HG03571 (cell line): ENCODE measurements around the gene RNF13.
"Not testable (repeated sequence)": the region's sequence is repeated elsewhere in the genome, so short reads cannot be mapped to it uniquely, and the experiment has no call there.

Experiments used
- ATAC-seq: cut with Tn5 transposase; IDR thresholded peaks from one replicate; pipeline ENCODE4 v1.9.1; 2021; ENCODE audit not compliant: unreplicated experiment

RNF13 gene

DNA sequence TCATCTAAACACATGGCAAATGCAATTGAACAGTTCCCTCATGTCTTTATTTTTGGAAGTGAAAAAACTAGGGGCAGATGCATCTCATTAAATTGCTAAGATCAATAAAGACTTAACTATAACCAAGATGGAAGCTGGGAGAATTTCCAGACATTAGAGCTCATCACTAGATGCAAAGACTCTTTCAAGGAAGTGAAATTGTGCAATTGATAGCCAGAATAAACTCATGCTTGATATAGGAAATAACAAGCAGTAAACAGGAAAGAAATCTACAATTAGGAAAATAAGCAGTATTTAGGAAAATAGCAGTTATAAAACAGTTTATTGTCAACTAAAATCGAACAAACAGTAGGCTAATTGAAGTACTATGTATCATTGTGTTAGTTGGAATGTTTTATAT, 11.8 kb upstream of the RNF13 start:
- no peak for ATAC-seq

DNA sequence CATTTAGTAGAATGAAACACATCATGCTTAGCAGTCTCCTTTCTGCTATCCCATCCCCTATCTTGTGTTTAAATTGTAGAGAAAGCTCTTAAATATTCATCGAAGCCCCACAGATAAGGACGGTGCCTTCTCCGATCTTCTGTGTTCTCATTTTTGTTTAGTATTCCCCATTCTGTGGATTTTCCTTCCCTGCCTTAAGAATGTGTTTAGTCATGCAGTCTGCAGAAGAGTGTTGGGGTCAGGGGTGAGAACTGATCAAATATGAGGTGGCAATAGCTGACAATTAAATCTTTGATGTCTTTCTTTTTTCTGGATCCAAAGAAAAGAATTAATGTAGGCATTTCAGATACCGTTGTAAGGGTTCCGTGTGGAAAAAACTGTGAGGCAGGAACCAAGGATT, 11.4 kb upstream of the RNF13 start:
- no peak for ATAC-seq

DNA sequence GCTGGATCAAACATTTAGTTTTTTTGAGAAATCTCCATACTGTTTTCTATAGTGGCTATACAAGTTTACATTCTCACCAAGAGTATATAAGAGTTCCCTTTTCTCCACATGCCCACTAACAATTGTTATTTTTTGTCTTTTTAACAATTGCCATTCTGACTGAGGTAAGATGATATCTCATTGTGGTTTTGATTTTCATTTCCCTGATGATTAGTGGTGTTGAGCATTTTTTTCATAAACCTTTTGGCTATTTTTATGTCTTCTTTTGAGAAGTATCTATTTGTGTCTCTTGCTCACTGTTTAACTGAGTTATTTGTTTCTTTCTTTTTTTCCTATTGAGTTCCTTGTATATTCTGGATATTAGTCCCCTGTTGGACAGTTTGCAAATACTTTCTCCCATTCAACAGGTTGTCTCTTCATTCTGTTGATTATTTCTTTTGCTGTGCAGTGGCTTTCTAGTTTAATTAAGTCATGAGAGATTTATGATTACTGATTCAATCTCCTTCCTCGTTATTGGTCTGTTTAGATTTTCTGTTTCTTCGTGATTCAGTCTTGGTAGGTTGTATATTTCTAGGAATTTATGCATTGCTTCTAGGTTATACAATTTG, 6.7 kb upstream of the RNF13 start:
- no peak for ATAC-seq

DNA sequence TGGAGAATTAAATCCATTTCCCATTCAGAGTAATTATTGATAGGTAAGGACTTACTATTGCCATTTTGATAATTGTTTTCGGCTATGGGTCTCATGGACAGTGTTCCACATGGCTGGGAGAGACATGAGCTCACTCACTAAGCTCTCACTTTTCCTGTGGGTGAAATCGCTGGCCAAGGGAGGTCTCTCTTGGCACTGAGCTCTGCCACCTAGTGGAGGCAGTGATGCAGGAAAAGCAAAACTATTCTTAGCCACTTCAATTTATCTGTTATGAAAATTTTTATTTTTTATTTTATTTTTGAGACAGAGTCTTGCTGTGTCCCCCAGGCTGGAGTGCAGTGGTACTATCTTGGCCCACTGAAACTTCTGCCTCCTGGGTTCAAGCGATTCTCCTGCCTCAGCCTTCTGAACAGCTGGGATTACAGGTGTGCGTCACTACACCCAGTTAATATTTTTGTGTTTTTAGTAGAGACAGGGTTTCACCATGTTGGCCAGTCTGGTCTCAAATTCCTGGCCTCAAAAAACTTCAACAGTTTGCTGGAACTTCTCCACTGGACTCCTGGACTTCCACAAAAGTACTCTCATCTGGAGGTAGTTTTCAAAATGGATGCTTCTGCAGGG, 4.7 kb upstream of the RNF13 start:
- no peak for ATAC-seq

DNA sequence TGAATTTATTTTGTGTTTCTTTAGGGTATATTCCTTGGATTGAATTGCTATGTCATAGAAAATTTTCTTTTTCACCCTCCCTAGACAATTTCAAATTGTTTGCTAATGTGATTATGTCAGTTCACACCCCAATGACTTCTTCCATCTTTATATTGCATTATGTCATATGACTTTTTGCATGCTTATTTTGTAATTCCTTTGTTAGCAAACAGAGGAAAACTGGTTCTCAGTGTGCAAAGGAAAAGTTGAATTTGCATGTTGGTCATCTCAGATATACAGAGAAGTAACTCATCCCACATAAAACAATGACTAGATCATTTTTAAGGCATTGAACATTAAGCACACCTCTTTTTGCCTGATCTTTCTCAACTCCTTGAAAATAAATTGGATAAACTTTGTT, 3.3 kb upstream of the RNF13 start:
- ATAC-seq, result no peak

DNA sequence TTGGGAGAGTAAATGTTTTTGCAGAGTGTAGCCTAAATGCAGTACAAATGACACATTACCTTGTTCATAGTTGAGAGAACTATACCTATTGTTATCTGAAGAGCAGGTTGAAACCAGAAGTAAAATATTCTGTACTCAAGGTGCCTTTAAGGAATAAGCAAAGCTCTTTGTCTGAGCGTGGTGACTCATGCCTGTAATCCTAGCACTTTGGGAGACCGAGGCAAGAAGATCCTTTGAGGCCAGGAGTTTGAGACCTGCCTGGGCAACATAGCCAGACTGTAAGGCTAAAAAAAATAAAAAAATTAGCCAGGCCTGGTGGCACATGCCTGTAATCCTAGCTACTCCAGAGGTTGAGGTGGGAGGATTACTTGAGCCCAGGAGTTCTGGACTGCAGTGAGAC, 2.2 kb upstream of the RNF13 start:
- ATAC-seq, result no peak

DNA sequence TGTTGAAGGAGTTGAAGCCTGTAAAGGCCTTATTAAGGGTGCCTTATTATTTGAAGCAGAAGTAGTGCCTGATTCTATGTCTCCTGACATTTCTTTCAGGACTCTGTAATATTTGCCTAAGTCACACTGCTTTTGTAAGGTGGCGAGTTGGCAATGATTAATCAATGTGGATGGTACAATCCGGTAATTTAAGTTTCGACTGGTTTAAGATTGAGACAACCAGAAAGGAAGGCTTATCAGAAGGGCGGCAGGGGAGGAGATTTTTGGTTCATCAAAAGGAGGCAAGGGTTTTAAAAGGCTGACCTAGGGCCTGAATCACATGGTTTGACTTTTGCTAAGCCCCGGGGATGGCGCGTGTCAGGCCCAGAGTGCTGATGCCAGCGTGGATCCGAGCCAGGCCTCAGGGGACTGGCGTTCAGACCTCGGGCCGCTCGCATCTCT, 830 bp upstream of the RNF13 start:
- no peak for ATAC-seq

DNA sequence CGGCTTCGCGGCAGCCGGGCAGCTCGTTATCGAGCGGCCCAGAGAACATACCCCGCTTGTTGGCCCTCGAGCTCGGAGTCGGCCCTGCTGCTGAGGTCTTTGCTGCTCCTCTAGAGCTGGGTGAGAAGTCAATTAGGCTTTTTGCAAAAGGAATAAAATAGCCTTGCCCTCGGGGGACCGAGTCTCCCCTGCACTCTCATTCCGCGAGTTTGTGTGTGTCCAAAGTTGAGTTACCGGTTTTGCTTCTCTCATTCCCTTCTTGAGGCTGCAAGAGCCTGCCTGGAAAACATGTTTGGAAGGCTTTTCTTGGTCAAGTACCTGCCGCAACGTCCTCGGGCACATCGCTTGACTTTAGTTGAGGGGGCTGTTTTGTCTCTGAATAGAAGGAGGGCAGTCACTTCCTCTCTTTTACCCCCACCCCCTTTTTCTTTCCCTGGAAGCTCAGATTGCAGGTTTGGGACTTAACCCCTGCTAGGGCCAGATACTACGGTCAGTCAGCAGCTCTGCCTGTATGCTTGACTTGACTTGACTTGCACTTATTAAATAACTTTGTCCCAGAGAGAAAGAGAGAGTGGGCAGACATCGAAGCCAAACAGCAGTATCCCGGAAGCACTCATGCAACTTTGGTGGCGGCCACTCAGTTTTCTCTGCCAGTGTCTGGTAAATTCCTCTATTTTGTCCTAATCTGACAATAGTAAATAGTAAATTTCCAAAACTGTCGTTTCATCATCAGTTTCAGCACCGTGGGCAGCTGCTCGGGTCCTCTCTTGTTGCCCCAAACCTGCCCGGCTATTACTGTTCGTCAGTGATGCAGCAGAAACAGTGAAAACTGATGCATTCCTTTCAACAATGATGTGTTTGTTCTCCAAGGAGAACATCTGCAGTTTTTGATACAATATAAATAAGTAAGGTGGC, 609 bp downstream of the RNF13 start:
- ATAC-seq, result peak; percentile 15

DNA sequence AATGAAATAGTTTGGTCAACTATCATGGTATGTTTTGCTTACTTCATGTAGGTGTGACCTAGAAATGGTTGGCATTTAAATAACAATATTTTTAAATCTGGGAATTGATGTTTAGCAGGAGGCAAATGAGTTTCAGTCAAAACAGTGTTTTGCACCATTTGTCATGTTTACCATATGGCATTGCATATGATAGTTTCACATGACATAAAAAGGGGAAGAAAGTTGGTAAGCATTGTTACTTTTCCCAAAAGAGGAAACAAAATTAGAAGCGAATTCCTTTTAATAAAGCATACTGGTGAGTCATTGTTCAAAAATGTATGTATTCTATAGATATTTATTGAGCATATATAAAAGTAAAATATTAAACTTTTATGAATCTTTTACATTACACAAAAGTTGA, 2.3 kb downstream of the RNF13 start:
- no peak for ATAC-seq

DNA sequence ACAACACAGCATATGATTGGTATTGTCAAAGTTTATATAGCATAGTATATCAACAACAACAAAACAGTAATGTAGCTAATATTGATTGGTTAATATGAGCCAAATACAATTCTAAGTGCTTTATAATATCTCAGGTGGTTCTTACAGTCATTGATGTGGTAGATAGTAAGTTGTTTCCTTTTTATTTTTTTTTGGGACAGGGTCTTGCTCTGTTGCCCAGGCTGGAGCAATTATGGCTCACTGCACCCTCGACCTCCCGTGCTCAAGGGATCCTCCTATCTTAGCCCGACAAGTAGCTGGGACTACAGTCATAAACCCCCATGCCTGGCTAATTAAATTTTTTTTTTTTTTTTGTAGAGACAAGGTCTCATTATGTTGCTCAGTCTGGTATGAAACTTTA, 2.7 kb downstream of the RNF13 start:
- no peak for ATAC-seq

DNA sequence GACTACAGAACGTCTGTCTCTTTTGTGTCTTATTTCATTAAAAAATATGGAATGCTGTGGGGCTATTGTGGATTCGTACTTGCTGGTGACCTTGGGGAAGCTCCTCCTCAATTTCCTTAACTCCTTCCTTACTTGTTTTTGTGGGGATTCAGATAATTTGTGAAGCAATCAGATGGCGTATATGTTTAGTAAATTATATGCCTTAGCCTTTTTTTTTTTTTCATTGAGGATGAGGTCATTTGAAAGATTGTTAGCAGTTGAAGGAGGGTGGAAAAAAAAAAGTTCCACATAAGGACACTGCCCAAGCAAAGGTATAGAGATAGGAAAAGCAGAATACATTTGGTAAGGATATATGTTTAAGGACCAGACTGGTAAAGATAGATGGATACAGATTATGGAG, 3.3 kb downstream of the RNF13 start:
- no peak for ATAC-seq

DNA sequence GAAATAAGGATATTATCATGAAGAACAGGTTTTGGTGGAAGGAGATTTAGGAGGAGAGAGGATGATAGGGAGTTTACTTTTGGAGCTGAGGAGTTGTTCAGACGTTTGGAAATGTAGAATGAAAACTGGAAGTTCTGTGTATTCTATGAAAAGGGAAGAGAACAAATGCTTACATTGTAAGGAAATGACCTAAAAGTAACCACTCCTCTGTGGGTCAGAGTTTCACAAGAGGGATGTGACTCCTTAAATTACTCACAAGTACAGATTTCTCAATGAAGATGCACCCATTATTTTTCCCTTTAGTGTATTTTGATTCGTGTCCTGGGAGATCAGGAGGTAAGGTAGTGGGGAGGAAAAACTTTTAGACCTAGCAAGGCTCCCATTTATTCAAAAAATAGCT, 4.0 kb downstream of the RNF13 start:
- no peak for ATAC-seq

DNA sequence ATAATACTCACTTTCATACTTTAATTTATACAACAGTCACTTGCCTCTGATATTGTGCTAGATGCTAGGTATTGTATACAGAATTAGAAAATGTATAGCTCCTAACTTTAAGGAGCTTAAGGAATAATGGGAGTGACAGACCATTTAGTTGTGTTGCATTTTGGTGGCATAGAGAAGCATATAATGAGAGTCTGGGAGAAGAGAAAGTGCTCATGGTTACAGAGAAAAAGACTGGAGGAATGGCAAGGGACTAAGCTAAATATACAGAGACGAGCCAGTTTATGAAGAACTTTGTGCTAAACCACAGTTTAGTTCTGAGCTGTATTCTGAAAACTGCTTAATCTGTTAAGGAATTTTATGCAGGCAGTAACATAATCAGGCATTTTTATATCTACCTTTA, 6.4 kb downstream of the RNF13 start:
- no peak for ATAC-seq

DNA sequence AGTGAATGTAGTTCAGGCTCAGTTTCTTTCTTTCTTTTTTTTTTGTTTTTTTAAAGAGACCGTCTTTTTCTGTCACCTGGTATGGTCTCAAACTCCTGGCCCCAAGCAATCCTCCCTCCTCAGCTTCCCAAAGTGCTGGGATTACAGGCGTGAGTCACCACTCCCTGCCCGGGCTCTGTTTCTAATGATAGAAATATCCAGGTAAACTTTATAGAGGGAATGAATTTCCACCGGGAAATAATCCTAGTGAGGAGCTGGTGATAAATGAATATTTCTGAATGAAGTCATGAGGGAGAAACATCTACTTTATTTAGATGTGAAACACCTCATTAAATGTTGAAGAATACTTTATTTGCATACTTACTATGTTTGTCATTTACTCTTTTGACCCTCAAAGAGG, 7.2 kb downstream of the RNF13 start:
- no peak for ATAC-seq

DNA sequence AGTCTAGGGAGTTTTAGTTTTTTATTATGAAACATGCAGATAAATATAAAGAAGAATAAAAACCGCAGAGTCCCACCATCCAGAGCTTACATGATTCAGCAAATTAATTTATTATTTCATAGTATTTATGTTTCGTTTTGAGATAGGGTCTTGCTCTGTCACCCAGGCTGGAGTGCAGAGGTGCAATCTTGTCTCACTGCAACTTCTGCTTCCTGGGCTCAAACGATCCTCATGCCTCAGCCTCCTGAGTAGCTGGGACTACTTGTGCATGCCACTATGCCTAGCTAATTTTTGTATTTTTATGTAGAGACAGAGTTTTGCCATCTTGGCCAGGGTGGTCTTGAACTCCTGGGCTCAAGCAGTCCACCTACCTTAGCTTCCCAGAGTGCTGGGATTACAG, 13.6 kb downstream of the RNF13 start:
- ATAC-seq, result no peak

DNA sequence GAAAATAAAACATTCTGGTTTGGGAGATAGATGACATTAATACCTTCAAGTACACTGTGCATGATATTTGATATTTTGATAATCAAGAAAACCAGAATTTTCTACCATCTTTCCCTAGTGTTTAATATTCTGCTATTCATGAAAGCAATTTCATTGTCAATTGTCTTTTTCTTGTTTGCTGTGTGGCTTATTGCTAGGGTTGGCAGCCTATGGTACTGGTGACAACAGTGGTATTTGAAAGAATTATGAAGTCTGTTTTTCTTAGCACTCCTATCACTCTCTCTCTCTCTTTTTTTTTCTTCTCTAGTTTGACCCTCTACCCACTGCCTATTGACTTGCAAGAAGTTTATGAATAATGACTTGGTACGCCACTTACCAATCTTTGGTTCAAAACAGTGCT, 15.4 kb downstream of the RNF13 start:
- ATAC-seq, result no peak

DNA sequence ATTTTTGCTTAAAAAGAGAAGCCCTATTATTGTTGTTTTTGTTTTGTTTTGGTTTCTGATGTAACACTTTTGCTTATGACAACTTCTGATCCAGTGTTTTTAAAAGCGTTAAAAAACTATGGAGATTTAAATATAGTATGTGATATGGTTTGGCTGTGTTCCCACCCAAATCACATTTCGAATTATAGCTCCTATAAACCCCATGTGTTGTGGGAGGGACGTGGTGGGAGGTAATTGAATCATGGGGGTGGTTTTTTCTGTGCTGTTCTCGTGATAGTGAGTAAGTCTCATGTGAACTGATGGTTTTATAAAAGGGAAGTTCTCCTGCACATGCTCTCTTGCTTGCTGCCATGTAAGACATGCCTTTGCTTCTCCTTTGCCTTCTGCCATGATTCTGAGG, 16.6 kb downstream of the RNF13 start:
- ATAC-seq, result not testable (repeated sequence)

DNA sequence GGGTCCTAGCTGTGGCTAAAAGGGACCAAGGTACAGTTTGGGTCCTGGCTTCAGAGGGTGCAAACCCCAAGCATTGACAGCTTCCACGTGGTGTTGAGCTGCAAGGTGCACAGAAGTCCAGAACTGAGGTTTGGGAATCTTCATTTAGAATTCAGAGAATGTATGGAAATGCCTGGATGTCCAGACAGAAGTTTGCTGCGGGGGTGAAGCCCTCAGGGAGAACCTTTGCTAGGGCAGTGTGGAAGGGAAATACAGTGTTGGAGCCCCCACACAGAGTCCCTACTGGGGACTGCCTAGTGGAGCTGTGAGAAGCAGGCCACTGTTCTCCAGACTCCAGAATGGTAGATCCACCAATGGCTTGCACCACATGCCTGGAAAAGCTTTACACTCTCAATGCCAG, 17.9 kb downstream of the RNF13 start:
- no peak for ATAC-seq

DNA sequence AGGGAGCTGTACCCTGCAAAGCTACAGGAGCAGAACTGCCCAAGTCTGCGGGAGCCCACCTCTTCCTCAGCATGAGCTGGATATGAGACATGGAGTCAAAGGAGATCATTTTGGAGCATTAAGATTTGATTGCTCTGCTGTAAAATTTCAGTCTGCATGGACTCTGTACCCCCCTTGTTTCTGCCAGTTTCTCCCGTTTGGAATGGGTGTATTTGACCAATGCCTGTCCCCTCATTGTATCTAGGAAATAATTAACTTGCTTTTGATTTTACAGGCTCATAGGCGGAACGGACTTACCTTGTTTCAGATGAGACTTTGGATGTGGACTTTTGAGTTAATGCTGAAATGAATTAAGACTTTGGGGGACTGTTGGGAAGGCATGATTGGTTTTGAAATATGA, 18.3 kb downstream of the RNF13 start:
- ATAC-seq, result no peak

DNA sequence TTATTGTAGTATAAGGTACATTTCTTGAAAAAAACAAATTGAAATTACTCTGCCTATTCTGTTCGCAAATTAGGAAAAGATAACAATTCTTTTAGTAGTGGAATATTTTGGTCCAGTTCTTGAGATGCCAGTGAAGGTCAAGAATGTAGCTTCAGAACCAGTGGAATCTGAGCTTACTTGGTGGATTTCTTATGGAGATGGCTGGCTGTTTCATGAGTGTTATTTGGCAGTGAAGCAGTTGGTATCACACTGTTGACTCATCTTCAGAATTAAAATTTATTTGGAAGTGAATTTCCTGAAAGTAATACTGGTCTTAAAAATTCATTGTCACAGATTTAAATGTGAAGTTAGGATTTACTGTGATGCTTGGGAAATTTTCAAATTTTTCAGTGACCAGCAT, 19.1 kb downstream of the RNF13 start:
- ATAC-seq, result no peak

DNA sequence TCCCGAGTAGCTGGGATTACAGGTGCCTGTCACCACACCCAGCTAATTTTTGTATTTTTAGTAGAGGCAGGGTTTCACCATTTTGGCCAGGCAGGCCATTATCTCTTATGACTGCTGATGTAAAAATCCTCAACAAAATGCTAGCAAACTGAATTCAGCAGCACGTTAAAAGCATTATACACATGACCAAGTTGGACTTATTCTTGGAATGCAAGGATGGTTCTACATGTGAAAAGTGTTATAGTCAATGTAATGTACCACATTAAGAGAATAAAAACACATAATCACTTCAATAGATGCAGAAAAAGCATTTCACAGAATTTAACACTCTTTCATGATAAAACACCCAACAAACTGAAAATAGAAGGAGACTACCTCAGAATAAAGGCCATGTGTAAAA, 20.2 kb downstream of the RNF13 start:
- ATAC-seq, result no peak

DNA sequence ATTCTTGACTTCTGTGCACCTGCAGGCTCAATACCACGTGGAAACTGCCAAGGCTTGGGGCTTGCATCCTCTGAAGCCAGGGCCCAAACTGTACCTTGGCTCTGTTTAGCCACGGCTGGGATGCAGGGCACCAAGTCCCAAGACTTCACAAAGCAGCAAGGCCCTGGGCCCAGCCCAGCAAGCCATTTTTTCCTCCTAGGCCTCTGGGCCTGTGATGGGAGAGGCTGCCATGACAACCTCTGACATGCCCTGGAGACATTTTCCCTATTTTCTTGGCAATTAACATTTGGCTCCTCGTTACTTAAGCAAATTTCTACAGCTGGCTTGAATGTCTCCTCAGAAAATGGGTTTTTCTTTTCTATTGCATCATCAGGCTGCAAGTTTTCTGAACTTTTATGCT, 25.5 kb downstream of the RNF13 start:
- ATAC-seq, result not testable (repeated sequence)
